ENCODE results near the gene DCTN2. TPM values are rescaled to one million over a fixed set of nuclear protein-coding genes. Genes with fewer than 3 reads are reported as not detected.
A peak's percentile ranks its signal among the peaks of the same experiment; 100 is the strongest.

Gene DCTN2
- total RNA-seq, 1 donor from 2014 or later: 65.8 TPM

DNA sequence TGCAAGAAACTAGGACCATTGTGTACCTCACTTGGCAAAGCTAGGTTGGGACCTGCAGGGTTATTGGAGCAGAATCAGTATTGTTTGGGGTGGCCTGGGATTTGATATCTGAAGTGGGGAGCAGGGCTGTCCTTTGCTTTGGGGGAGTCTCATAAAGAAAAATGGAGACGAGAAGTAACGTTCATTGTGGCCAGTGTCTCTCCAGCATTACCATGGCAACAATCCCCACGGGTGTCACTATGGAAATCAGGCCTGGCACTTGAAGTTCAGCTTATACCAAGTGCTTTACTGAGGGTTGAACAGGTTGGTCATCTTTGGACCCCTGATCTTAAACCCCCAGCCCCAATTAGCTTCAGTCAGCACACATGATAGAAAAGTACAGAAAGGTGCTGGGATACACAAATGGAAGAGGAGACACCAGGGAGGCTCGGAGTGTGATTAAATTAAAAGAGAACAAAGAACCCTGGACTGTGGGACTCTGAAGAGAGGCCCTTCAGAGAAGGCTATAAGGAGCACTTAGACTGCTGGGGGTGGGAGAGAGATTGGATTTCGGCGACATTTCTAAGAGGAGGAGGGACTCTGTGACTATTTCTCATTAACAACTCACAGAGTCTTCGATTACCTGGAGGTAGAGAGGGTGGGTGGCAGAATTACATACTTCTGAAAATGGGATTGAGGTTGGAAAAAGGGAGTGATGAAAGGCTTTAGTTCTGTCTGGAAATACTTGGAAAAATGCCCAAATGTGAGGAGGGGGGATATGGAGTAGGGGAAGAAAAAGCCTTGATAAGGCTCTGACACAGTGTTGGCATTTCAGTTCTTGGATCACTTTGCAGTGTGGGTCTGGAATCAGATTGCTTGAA is 6.6 kb upstream of the DCTN2 start:
- no peak for FAIRE-seq
- Histone ChIP-seq H3K27me3 (ENCODE audit: control insufficient read depth, insufficient read depth, low read length) (peaks cover 7% of the 10 kb centered on the region), H3K4me3 (ENCODE audit: low read depth, low read length) (no peak overlapping the region), H3K36me3 (ENCODE audit: control insufficient read depth, insufficient read depth, low read length) (no peaks in the 10 kb centered on the region)
- TF ChIP-seq, protein P1, sequence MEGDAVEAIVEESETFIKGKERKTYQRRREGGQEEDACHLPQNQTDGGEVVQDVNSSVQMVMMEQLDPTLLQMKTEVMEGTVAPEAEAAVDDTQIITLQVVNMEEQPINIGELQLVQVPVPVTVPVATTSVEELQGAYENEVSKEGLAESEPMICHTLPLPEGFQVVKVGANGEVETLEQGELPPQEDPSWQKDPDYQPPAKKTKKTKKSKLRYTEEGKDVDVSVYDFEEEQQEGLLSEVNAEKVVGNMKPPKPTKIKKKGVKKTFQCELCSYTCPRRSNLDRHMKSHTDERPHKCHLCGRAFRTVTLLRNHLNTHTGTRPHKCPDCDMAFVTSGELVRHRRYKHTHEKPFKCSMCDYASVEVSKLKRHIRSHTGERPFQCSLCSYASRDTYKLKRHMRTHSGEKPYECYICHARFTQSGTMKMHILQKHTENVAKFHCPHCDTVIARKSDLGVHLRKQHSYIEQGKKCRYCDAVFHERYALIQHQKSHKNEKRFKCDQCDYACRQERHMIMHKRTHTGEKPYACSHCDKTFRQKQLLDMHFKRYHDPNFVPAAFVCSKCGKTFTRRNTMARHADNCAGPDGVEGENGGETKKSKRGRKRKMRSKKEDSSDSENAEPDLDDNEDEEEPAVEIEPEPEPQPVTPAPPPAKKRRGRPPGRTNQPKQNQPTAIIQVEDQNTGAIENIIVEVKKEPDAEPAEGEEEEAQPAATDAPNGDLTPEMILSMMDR (IDR thresholded peaks at IDR 0.05; ENCODE audit: insufficient read depth, low read length, severe bottlenecking): no peak
- DNase-seq (ENCODE audit: low read depth): no peak

GRCh38 chr12:57552835-57553313 is 5.9 kb upstream of the DCTN2 start:
- H3K4me3 ChIP-seq (ENCODE audit: low read depth, low read length): no peak overlapping the region
- TF ChIP-seq, protein P1 (IDR thresholded peaks at IDR 0.05; ENCODE audit: insufficient read depth, low read length, severe bottlenecking): no peak
- DNase-seq (ENCODE audit: low read depth): peak; percentile 15
- no peaks in the 10 kb centered on the region for H3K36me3 ChIP-seq (ENCODE audit: control insufficient read depth, insufficient read depth, low read length)
- H3K27me3 ChIP-seq (ENCODE audit: control insufficient read depth, insufficient read depth, low read length): peaks cover 7% of the 10 kb centered on the region
- peak; percentile 73 for FAIRE-seq

GRCh38 chr12:57552306-57552651 is 5.3 kb upstream of the DCTN2 start:
- FAIRE-seq (no peak), DNase-seq (ENCODE audit: low read depth) (no peak)
- peaks cover 7% of the 10 kb centered on the region for H3K27me3 ChIP-seq (ENCODE audit: control insufficient read depth, insufficient read depth, low read length)
- TF ChIP-seq, protein P1 (IDR thresholded peaks at IDR 0.05; ENCODE audit: insufficient read depth, low read length, severe bottlenecking): no peak
- H3K36me3 ChIP-seq (ENCODE audit: control insufficient read depth, insufficient read depth, low read length): no peaks in the 10 kb centered on the region
- H3K4me3 ChIP-seq (ENCODE audit: low read depth, low read length): no peak overlapping the region

GRCh38 chr12:57551637-57552305 is 4.8 kb upstream of the DCTN2 start:
- TF ChIP-seq, protein P1 (IDR thresholded peaks at IDR 0.05; ENCODE audit: insufficient read depth, low read length, severe bottlenecking): no peak
- no peak for FAIRE-seq
- H3K27me3 ChIP-seq (ENCODE audit: control insufficient read depth, insufficient read depth, low read length): peaks cover 7% of the 10 kb centered on the region

DNA sequence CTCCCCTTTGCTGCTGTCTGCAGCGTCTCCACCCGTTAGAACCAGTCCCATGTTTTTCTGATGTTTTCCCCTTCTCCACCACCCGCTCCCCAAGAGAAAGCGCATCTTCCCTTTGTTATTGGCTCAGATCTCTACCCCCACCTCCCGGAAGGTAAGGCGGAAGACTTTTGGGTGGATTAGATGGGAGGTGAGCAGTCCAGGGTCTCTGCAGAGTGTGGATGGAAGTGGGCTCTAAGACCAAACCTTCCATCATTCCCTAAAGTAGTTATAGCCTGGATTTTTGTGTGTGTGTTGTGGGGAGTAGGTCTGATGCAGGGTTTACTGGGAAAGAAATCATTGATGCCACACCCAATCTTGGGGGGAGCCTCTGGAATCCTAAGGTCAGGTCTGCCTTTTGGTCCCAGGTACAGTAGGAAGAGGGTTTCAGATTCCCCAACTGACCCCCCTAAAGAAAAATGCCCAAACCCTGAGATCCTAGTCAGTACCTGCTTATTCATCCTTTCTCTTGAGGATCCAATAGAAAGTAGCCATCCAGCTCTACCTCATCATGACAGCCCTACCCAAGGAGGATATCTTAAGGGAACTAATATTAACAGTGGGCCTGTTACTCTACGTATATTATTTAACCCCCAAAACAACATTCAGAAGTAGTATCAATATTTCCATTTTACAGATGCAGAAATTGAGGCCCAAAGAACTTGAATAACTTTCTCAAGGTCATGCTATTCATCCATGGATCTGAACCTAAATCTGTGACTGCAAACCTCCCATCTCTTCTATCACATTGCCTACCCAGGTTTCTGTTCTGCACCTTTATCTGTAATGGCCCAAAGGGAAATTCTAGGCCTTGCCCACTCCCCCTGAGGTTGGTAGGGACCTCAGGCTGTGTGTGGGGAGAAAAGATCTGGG is 3.9 kb upstream of the DCTN2 start:
- TF ChIP-seq, protein P1 (IDR thresholded peaks at IDR 0.05; ENCODE audit: insufficient read depth, low read length, severe bottlenecking): no peak
- no peak for FAIRE-seq
- Histone ChIP-seq H3K36me3 (ENCODE audit: control insufficient read depth, insufficient read depth, low read length) (no peaks in the 10 kb centered on the region), H3K4me3 (ENCODE audit: low read depth, low read length) (no peak overlapping the region), H3K27me3 (ENCODE audit: control insufficient read depth, insufficient read depth, low read length) (peaks cover 7% of the 10 kb centered on the region)
- no peak for DNase-seq (ENCODE audit: low read depth)

More at GRCh38 chr12:57551637-57552305, 4.8 kb upstream of the DCTN2 start:
- DNase-seq (ENCODE audit: low read depth): no peak
- H3K4me3 ChIP-seq (ENCODE audit: low read depth, low read length): no peak overlapping the region
- H3K36me3 ChIP-seq (ENCODE audit: control insufficient read depth, insufficient read depth, low read length): no peaks in the 10 kb centered on the region

Data from bronchial epithelial cell (primary cell).